A673 (cell line): ENCODE results near the gene ATG16L2. TPM values are rescaled to one million over a fixed set of nuclear protein-coding genes. Genes with fewer than 3 reads are reported as not detected.

Source experiments
- BruUV-seq: library from RNA; stranded (reverse); fragments of 400-500 nt; replicated peaks from 2 replicates; lab custom pipeline; 2021; lab: Mats Ljungman, UMichigan
- CTCF ChIA-PET: fragments of 300-600 bp; sonication (Branson Sonifier 250); formaldehyde crosslinking; loops from one replicate; lab custom pipeline; 2022; ENCODE audit warnings: antibody characterized with exemption; lab: Charles Lee
- POLR2A ChIA-PET: fragments of 300-600 bp; sonication (Branson Sonifier 250); formaldehyde crosslinking; loops from one replicate; lab custom pipeline; 2022; ENCODE audit warnings: antibody characterized with exemption; ENCODE audit not compliant: low non-redundant PET; lab: Charles Lee
- DNase-seq: peaks from one replicate; pipeline ENCODE4 v3.0.0-alpha.2; 2015; ENCODE audit warnings: low spot score
- H3K27ac ChIP-seq: fragments of 200-600 bp; sonication (generic); 2 replicates; pipeline ENCODE4 v1.5.1; 2016; ENCODE audit warnings: mixed run types, low read depth, mild to moderate bottlenecking, mixed read lengths, antibody characterized with exemption, low read length; ENCODE audit not compliant: poor library complexity, severe bottlenecking
- H3K27me3 ChIP-seq: fragments of 200-600 bp; sonication (generic); replicated peaks from 2 replicates; pipeline ENCODE4 v1.6.1; 2017; ENCODE audit warnings: mixed run types, low read depth, mild to moderate bottlenecking, mixed read lengths, antibody characterized with exemption, low read length; ENCODE audit not compliant: insufficient read depth, poor library complexity
- H3K36me3 ChIP-seq: fragments of 200-600 bp; sonication (generic); 2 replicates; pipeline ENCODE4 v1.6.1; 2016; ENCODE audit warnings: mixed run types, mild to moderate bottlenecking, mixed read lengths, antibody characterized with exemption, low read length; ENCODE audit not compliant: insufficient read depth, poor library complexity, severe bottlenecking
- H3K4me1 ChIP-seq: fragments of 200-600 bp; sonication (generic); 2 replicates; pipeline ENCODE4 v1.6.1; 2017; ENCODE audit warnings: mixed run types, mild to moderate bottlenecking, mixed read lengths, antibody characterized with exemption, low read length; ENCODE audit not compliant: insufficient read depth, poor library complexity, severe bottlenecking
- H3K4me3 ChIP-seq: fragments of 200-600 bp; sonication (generic); 2 replicates; pipeline ENCODE4 v1.5.1; 2016; ENCODE audit warnings: low read depth, mixed run types, mild to moderate bottlenecking, mixed read lengths, low read length; ENCODE audit not compliant: poor library complexity, severe bottlenecking
- H3K9me3 ChIP-seq: fragments of 200-600 bp; sonication (generic); 2 replicates; pipeline ENCODE4 v1.6.1; 2016; ENCODE audit warnings: mixed run types, low read depth, mild to moderate bottlenecking, mixed read lengths, antibody characterized with exemption, low read length; ENCODE audit not compliant: poor library complexity, severe bottlenecking
- CTCF ChIP-seq: fragments of 300-800, 200-600 bp; sonication (generic); conservative IDR thresholded peaks from 2 replicates; pipeline ENCODE4 v1.5.1; 2017; ENCODE audit warnings: low read depth, mild to moderate bottlenecking, antibody characterized with exemption, low read length, moderate library complexity, mixed read lengths
- EZH2 ChIP-seq: fragments of 200-600 bp; sonication (generic); IDR thresholded peaks from 2 replicates; pipeline ENCODE4 v1.6.1; 2017; ENCODE audit warnings: borderline replicate concordance, low read depth, mild to moderate bottlenecking, mixed read lengths, antibody characterized with exemption, low read length; ENCODE audit not compliant: poor library complexity, severe bottlenecking
- intact Hi-C: fragments of 100-400 bp; cut with micrococcal nuclease; formaldehyde crosslinking; loops from one replicate; pipeline ENCODE4 v1.10.0; 2022; ENCODE audit not compliant: unreplicated experiment
- total RNA-seq: library from RNA; stranded (reverse); gene quantifications from 2 replicates; pipeline ENCODE4 v1.2.3, GENCODE V29; 2021

Gene ATG16L2
- total RNA-seq, 1 experiment from 2014 or later: 8.6 TPM

GRCh38 chr11:72821221-72821919 is 7.2 kb downstream of the ATG16L2 start:
- DNase-seq: no peak
- H3K27me3 ChIP-seq: no peaks in the 10 kb centered on the region
- CTCF ChIA-PET: interaction anchor here (0.6 kb wide), 1 partner anchor 99 kb away, joined by 3 read pairs; no protein-coding TSS in a partner anchor
- peak overlapping the region; percentile 71 for H3K27ac ChIP-seq
- H3K4me1 ChIP-seq: peaks cover 8% of the 10 kb centered on the region
- H3K9me3 ChIP-seq: no peaks in the 10 kb centered on the region
- H3K36me3 ChIP-seq: no peaks in the 10 kb centered on the region
- peak overlapping the region; percentile 48 for H3K4me3 ChIP-seq
- TF ChIP-seq CTCF (no peak), EZH2 (no peak)
- POLR2A ChIA-PET: no interaction called here
- intact Hi-C loops: no loop called here
- BruUV-seq: no TSS peak

GRCh38 chr11:72821920-72822799 is 7.9 kb downstream of the ATG16L2 start:
- peak; percentile 97 for DNase-seq
- ChIA-PET POLR2A (interaction anchor here (0.5 kb wide), 1 partner anchor 24 kb away, joined by 5 read pairs; no protein-coding TSS in a partner anchor), CTCF (no interaction called here)
- Histone ChIP-seq H3K27me3 (no peaks in the 10 kb centered on the region), H3K36me3 (no peaks in the 10 kb centered on the region), H3K9me3 (no peaks in the 10 kb centered on the region), H3K4me1 (peaks cover 8% of the 10 kb centered on the region), H3K27ac (peak overlapping the region; percentile 71), H3K4me3 (peak overlapping the region; percentile 48)
- TF ChIP-seq EZH2: no peak
- TF ChIP-seq CTCF: 0 out of 2 replicates have a peak, but pooled peaks have one; percentile 26
- BruUV-seq: no TSS peak
- intact Hi-C loops: no loop called here

- Histone ChIP-seq H3K36me3 (no peaks in the 10 kb centered on the region), H3K4me1 (peaks cover 8% of the 10 kb centered on the region), H3K27me3 (no peaks in the 10 kb centered on the region), H3K4me3 (no peak overlapping the region), H3K9me3 (no peaks in the 10 kb centered on the region), H3K27ac (no peak overlapping the region)
- CTCF ChIA-PET: no interaction called here
- POLR2A ChIA-PET: no interaction called here
- TF ChIP-seq EZH2 (no peak), CTCF (no peak)
- BruUV-seq: no TSS peak
- DNase-seq: no peak
- intact Hi-C loops: no loop called here
Observed at GRCh38 chr11:72823105-72823804, 9.0 kb downstream of the ATG16L2 start.
